KMS-11 (cell line): Measurements from ENCODE around the gene ARHGAP25.

Source experiments
- H2AFZ ChIP-seq: fragments of 200-600 bp; sonication (generic); 2 replicates; pipeline ENCODE4 v1.6.1; 2016; ENCODE audit warnings: antibody characterized with exemption, mixed run types, low read depth
- H3K27ac ChIP-seq: fragments of 200-600 bp; sonication (generic); 2 replicates; pipeline ENCODE4 v1.6.1; 2016; ENCODE audit warnings: mild to moderate bottlenecking, mixed run types
- H3K27me3 ChIP-seq: fragments of 200-600 bp; sonication (generic); 2 replicates; pipeline ENCODE4 v1.6.1; 2017; ENCODE audit warnings: mild to moderate bottlenecking, low read depth, mixed run types, moderate library complexity; ENCODE audit not compliant: insufficient read depth
- H3K36me3 ChIP-seq: fragments of 200-600 bp; sonication (generic); 2 replicates; pipeline ENCODE4 v1.6.1; 2017; ENCODE audit warnings: mild to moderate bottlenecking, mixed run types; ENCODE audit not compliant: insufficient read depth
- H3K4me1 ChIP-seq: fragments of 200-600 bp; sonication (generic); 2 replicates; pipeline ENCODE4 v1.6.1; 2016; ENCODE audit warnings: mild to moderate bottlenecking, low read depth, mixed run types; ENCODE audit not compliant: poor library complexity, severe bottlenecking
- H3K4me2 ChIP-seq: fragments of 200-600 bp; sonication (generic); 2 replicates; pipeline ENCODE4 v1.7.0; 2016; ENCODE audit warnings: mild to moderate bottlenecking, mixed run types
- H3K4me3 ChIP-seq: fragments of 200-600 bp; sonication (generic); IDR thresholded peaks from 2 replicates; pipeline ENCODE4 v1.6.1; 2017; ENCODE audit warnings: low read depth, low read length, mixed read lengths; ENCODE audit not compliant: insufficient read depth
- H3K79me2 ChIP-seq: fragments of 200-600 bp; sonication (generic); 2 replicates; pipeline ENCODE4 v1.6.1; 2016; ENCODE audit warnings: low read depth, mixed run types; ENCODE audit not compliant: insufficient read depth
- H3K9ac ChIP-seq: fragments of 200-600 bp; sonication (generic); 2 replicates; pipeline ENCODE4 v1.6.1; 2016; ENCODE audit warnings: mild to moderate bottlenecking, mixed run types
- H4K20me1 ChIP-seq: fragments of 200-600 bp; sonication (generic); 2 replicates; pipeline ENCODE4 v1.6.1; 2016; ENCODE audit warnings: mild to moderate bottlenecking, mixed run types; ENCODE audit not compliant: insufficient read depth
- CTCF ChIP-seq: fragments of 200-600 bp; sonication (generic); conservative IDR thresholded peaks from 2 replicates; pipeline ENCODE4 v1.6.1; 2017; ENCODE audit warnings: low read depth, mild to moderate bottlenecking, antibody characterized with exemption, low read length, moderate library complexity, mixed read lengths

The ARHGAP25 gene

GRCh38 chr2:68784188-68784587 is 49.6 kb downstream of the ARHGAP25 start:
- H3K36me3 ChIP-seq, result no peaks in the 10 kb centered on the region
- no peak overlapping the region for H3K27ac ChIP-seq
- no peak overlapping the region for H3K4me2 ChIP-seq
- H2AFZ ChIP-seq, result no peak overlapping the region
- H3K79me2 ChIP-seq, result no peaks in the 10 kb centered on the region
- TF ChIP-seq CTCF, result no peak
- peaks cover 7% of the 10 kb centered on the region for H3K4me1 ChIP-seq
- H4K20me1 ChIP-seq, result no peaks in the 10 kb centered on the region
- no peak overlapping the region for H3K4me3 ChIP-seq
- no peaks in the 10 kb centered on the region; the same call in 1 of the 2 replicates for H3K27me3 ChIP-seq
- no peak overlapping the region for H3K9ac ChIP-seq

- Histone ChIP-seq H3K79me2 (no peaks in the 10 kb centered on the region), H3K36me3 (no peaks in the 10 kb centered on the region), H3K9ac (no peak overlapping the region), H4K20me1 (no peaks in the 10 kb centered on the region), H3K4me2 (no peak overlapping the region), H3K4me3 (no peak overlapping the region), H3K27me3 (no peaks in the 10 kb centered on the region; the same call in 1 of the 2 replicates), H3K4me1 (peaks cover 14% of the 10 kb centered on the region), H2AFZ (no peak overlapping the region), H3K27ac (no peak overlapping the region)
- TF ChIP-seq CTCF, result no peak
These were observed 50.3 kb downstream of the ARHGAP25 start for GRCh38 chr2:68784915-68785314.

GRCh38 chr2:68787356-68787755 is 52.7 kb downstream of the ARHGAP25 start:
- Histone ChIP-seq H3K27me3 (no peaks in the 10 kb centered on the region; the same call in 1 of the 2 replicates), H3K4me1 (peaks cover 17% of the 10 kb centered on the region), H3K36me3 (no peaks in the 10 kb centered on the region), H3K4me3 (no peak overlapping the region), H3K9ac (no peak overlapping the region), H4K20me1 (no peaks in the 10 kb centered on the region), H3K27ac (no peak overlapping the region), H3K4me2 (no peak overlapping the region), H2AFZ (no peak overlapping the region), H3K79me2 (no peaks in the 10 kb centered on the region)
- no peak for TF ChIP-seq CTCF

- H3K9ac ChIP-seq, result no peak overlapping the region
- H3K4me3 ChIP-seq, result no peak overlapping the region
- H4K20me1 ChIP-seq, result no peaks in the 10 kb centered on the region
- H3K27me3 ChIP-seq, result no peaks in the 10 kb centered on the region; the same call in 1 of the 2 replicates
- H3K79me2 ChIP-seq, result no peaks in the 10 kb centered on the region
- peak overlapping the region; percentile 15 for H3K4me2 ChIP-seq
- TF ChIP-seq CTCF, result no peak
- no peak overlapping the region for H2AFZ ChIP-seq
- peaks cover 19% of the 10 kb centered on the region for H3K4me1 ChIP-seq
- no peak overlapping the region for H3K27ac ChIP-seq
- no peaks in the 10 kb centered on the region for H3K36me3 ChIP-seq
These were observed 55.0 kb downstream of the ARHGAP25 start for GRCh38 chr2:68789603-68790002.
